ENCODE data around the gene BARX2. TPM values are rescaled to one million over a fixed set of nuclear protein-coding genes. Genes with fewer than 3 reads are reported as not detected.

The BARX2 gene
- total RNA-seq, 1 donor from 2014 or later: not detected

- intact Hi-C loops (cut with DNase I): no loop called here
- ATAC-seq (ENCODE audit: poor library complexity) (no peak), DNase-seq (no peak)
These were observed 80.4 kb downstream of the BARX2 start for GRCh38 chr11:129455756-129456655.

- intact Hi-C loops (cut with DNase I): no loop called here
- DNase-seq: no peak
- no peak for ATAC-seq (ENCODE audit: poor library complexity)
These were observed 81.7 kb downstream of the BARX2 start for GRCh38 chr11:129457321-129457720.

GRCh38 chr11:129458278-129458677 is 82.6 kb downstream of the BARX2 start:
- intact Hi-C loops (cut with DNase I): no loop called here
- DNase-seq (no peak), ATAC-seq (ENCODE audit: poor library complexity) (no peak)

- intact Hi-C loops (cut with DNase I): no loop called here
- DNase-seq: no peak
- ATAC-seq (ENCODE audit: poor library complexity): no peak
These were observed 83.3 kb downstream of the BARX2 start for GRCh38 chr11:129458756-129459535.

DNA sequence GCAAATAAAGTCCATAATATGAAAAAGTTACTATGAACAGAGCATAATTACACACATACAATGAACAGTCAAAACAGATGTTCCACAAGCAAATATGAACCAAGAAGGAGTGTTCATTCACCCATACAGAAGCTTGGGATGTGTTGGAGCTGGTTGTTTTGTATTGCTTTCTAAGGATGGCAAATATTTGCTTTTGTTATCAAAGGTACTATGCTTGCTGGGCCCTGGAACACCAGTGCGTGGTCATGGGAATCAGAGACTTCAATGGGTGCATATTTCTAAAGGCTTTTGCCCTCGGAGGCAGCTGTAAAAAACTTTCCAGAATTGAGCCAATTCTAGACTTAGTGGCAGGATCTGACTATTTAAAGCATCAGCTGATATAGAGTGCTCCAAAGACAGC is 85.1 kb downstream of the BARX2 start:
- intact Hi-C loops (cut with DNase I): no loop called here
- no peak for ATAC-seq (ENCODE audit: poor library complexity)
- no peak for DNase-seq

- ATAC-seq (ENCODE audit: poor library complexity) (no peak), DNase-seq (no peak)
- intact Hi-C loops (cut with DNase I): no loop called here
These were observed 108.4 kb downstream of the BARX2 start for GRCh38 chr11:129484068-129484467.

GRCh38 chr11:129489249-129489648 is 113.6 kb downstream of the BARX2 start:
- intact Hi-C loops (cut with DNase I): no loop called here
- no peak for DNase-seq
- ATAC-seq (ENCODE audit: poor library complexity): no peak

GRCh38 chr11:129490004-129490403 is 114.4 kb downstream of the BARX2 start:
- ATAC-seq (ENCODE audit: poor library complexity): no peak
- intact Hi-C loops (cut with DNase I): no loop called here
- DNase-seq: no peak

GRCh38 chr11:129493746-129494145 is 118.1 kb downstream of the BARX2 start:
- intact Hi-C loops (cut with DNase I): no loop called here
- ATAC-seq (ENCODE audit: poor library complexity) (no peak), DNase-seq (no peak)

Other genes starting within 250 kb of the BARX2 start
- 5.7 TPM for gene ARHGAP32, start 183.5 kb upstream of the BARX2 start, total RNA-seq

Measured in Right ventricle myocardium superior (tissue), 1 donor.